Endothelial cell of umbilical vein (primary cell): Measurements from ENCODE around the gene ZNF628. TPM values are rescaled to one million over a fixed set of nuclear protein-coding genes. Genes with fewer than 3 reads are reported as not detected.

Source experiments
- BruUV-seq: library from RNA; stranded (reverse); fragments of 400-500 nt; replicated peaks from 2 replicates; lab custom pipeline; 2021; lab: Mats Ljungman, UMichigan
- CTCF ChIA-PET: fragments of 300-600, 350-600 bp; sonication (Branson Sonifier 250); formaldehyde crosslinking; loops from one replicate; lab custom pipeline; 2021; ENCODE audit warnings: antibody characterized with exemption, inconsistent platforms; lab: Charles Lee
- POLR2A ChIA-PET: fragments of 300-600, 350-600 bp; sonication (Branson Sonifier 250); formaldehyde crosslinking; loops from one replicate; lab custom pipeline; 2021; ENCODE audit warnings: antibody characterized with exemption, inconsistent platforms; lab: Charles Lee
- DNase-seq: peaks from one replicate; pipeline ENCODE4 v3.0.0-alpha.2; 2011; ENCODE audit warnings: low read depth, low spot score
- FAIRE-seq: peaks from 2 replicates; lab custom pipeline; 2011; peaks lifted over from hg19 to GRCh38; lab: Jason Lieb, UNC
- H2AFZ ChIP-seq: 2 replicates; pipeline ENCODE4 v1.6.0; 2012; ENCODE audit warnings: low read depth, low read length, control low read depth, inconsistent platforms
- H3K27ac ChIP-seq: 2 replicates; pipeline ENCODE4 v1.5.1; 2011; ENCODE audit warnings: low read depth, mild to moderate bottlenecking, control low read depth, low read length, moderate library complexity; ENCODE audit not compliant: insufficient read depth
- H3K27me3 ChIP-seq, 2 experiments: 2 replicates each; pipeline versions ENCODE4 v1.6.0 to v1.6.1; 2011; ENCODE audit warnings: low read length in 2 of 2, mixed read lengths in 1 of 2; ENCODE audit not compliant: control insufficient read depth in 2 of 2, insufficient read depth in 2 of 2
- H3K36me3 ChIP-seq, 2 experiments: 2 replicates in 1 of 2; 3 replicates in 1 of 2; pipeline ENCODE4 v1.5.1; 2011; ENCODE audit warnings: low read length in 2 of 2, mild to moderate bottlenecking in 1 of 2, moderate library complexity in 1 of 2; ENCODE audit not compliant: control insufficient read depth in 2 of 2, insufficient read depth in 2 of 2; ENCODE audit errors: extremely low read depth in 1 of 2
- H3K4me1 ChIP-seq: 3 replicates; pipeline ENCODE4 v1.5.1; 2011; ENCODE audit warnings: mild to moderate bottlenecking, low read length; ENCODE audit not compliant: control insufficient read depth, insufficient read depth; ENCODE audit errors: extremely low read depth
- H3K4me2 ChIP-seq: 2 replicates; pipeline ENCODE4 v1.6.1; 2011; ENCODE audit warnings: low read length, control low read depth, mixed read lengths; ENCODE audit not compliant: insufficient read depth
- H3K4me3 ChIP-seq, 3 experiments: fragments of 200-600 bp in 1 of 3; sonication (generic), shearing (Covaris generic) in 1 of 3; replicated peaks in 1 of 3; 2 replicates each; pipeline ENCODE4 v1.5.1; 2011 to 2016; ENCODE audit warnings: control low read depth in 3 of 3, low read length in 3 of 3, mild to moderate bottlenecking in 2 of 3, inconsistent platforms in 1 of 3, low read depth in 1 of 3, moderate library complexity in 1 of 3; ENCODE audit not compliant: insufficient read depth in 1 of 3
- H3K79me2 ChIP-seq: 2 replicates; pipeline ENCODE4 v1.6.0; 2012; ENCODE audit warnings: low read length, inconsistent platforms; ENCODE audit not compliant: control insufficient read depth, insufficient read depth
- H3K9ac ChIP-seq: replicated peaks from 2 replicates; pipeline ENCODE3; 2011; ENCODE audit warnings: low read length, control low read depth; ENCODE audit not compliant: insufficient read depth; ENCODE audit errors: extremely low read depth
- H3K9me1 ChIP-seq: replicated peaks from 3 replicates; pipeline ENCODE4 v1.6.0; 2011; ENCODE audit warnings: mild to moderate bottlenecking, low read length; ENCODE audit not compliant: control insufficient read depth, insufficient read depth; ENCODE audit errors: extremely low read depth
- H3K9me3 ChIP-seq: replicated peaks from 2 replicates; pipeline ENCODE4 v1.5.1; 2012; ENCODE audit warnings: low read length, inconsistent platforms; ENCODE audit not compliant: control insufficient read depth, insufficient read depth
- H4K20me1 ChIP-seq: replicated peaks from 2 replicates; pipeline ENCODE3; 2011; ENCODE audit warnings: mild to moderate bottlenecking, low read length; ENCODE audit not compliant: control insufficient read depth, insufficient read depth; ENCODE audit errors: extremely low read depth
- EZH2 ChIP-seq: IDR thresholded peaks from 2 replicates; pipeline ENCODE4 v1.6.1; 2012; ENCODE audit warnings: borderline replicate concordance, low read depth, mild to moderate bottlenecking, moderate library complexity, low read length, inconsistent platforms; ENCODE audit not compliant: severe bottlenecking
- FOS ChIP-seq: IDR thresholded peaks from 2 replicates; pipeline ENCODE4 v1.6.1; 2011; ENCODE audit warnings: mild to moderate bottlenecking, low read length, moderate library complexity, borderline replicate concordance; ENCODE audit not compliant: insufficient read depth
- GATA2 ChIP-seq: IDR thresholded peaks from 2 replicates; pipeline ENCODE4 v1.7.0; 2011; ENCODE audit warnings: low read depth, mild to moderate bottlenecking, moderate library complexity, mixed read lengths, low read length; ENCODE audit not compliant: insufficient read length, insufficient read depth
- JUN ChIP-seq: IDR thresholded peaks from 2 replicates; pipeline ENCODE4 v1.6.1; 2011; ENCODE audit warnings: borderline replicate concordance, low read depth; ENCODE audit not compliant: insufficient read length, insufficient read depth
- MYC ChIP-seq: IDR thresholded peaks from one replicate; pipeline ENCODE4 v1.6.1; 2011; ENCODE audit warnings: mild to moderate bottlenecking, low read depth, low read length
- POLR2A ChIP-seq: IDR thresholded peaks from 2 replicates; pipeline ENCODE4 v1.6.1; 2012; ENCODE audit warnings: low read depth, mild to moderate bottlenecking, control low read depth, low read length
- POLR2AphosphoS5 ChIP-seq: IDR thresholded peaks from 2 replicates; pipeline ENCODE4 v1.6.1; 2012; ENCODE audit warnings: low read depth, mild to moderate bottlenecking, control low read depth, low read length, moderate library complexity; ENCODE audit not compliant: insufficient read depth
- dilution Hi-C: fragments of 300-500 bp; cut with MboI; formaldehyde crosslinking; loops from one replicate; pipeline ENCODE4 v1.15.0; 2019; ENCODE audit warnings: low sequenced_read_pairs; ENCODE audit not compliant: extremely low pct_ligation_motif_present
- intact Hi-C: fragments of 100-400 bp; cut with micrococcal nuclease; formaldehyde crosslinking; loops from one replicate; pipeline ENCODE4 v1.10.0; 2022
- polyA plus RNA-seq, 4 experiments: library from polyadenylated mRNA; depleted of rRNA in 3 of 4; stranded (reverse) in 3 of 4; unstranded in 1 of 4; fragments of >200 nt; gene quantifications; 2 replicates each; pipeline versions ENCODE4 v1.2.1 to v1.2.3, GENCODE V29; 2011 to 2012; ENCODE audit warnings: missing spikeins in 1 of 4
- total RNA-seq: library from RNA; stranded (reverse); gene quantifications from 2 replicates; pipeline ENCODE4 v1.2.3, GENCODE V29; 2021
- TF ChIP-seq, protein P1 (sequence below): IDR thresholded peaks from 2 replicates; pipeline ENCODE4 v1.6.1; 2011; ENCODE audit not compliant: insufficient read depth, insufficient read length
- TF ChIP-seq, protein P2 (sequence below), 2 donors: IDR thresholded peaks; 1 replicate in 1 of 2; 2 replicates in 1 of 2; pipeline ENCODE4 v1.5.1; 2011; ENCODE audit warnings: low read length in 2 of 2, mild to moderate bottlenecking in 2 of 2, moderate library complexity in 2 of 2, control low read depth in 1 of 2, inconsistent platforms in 1 of 2, low read depth in 1 of 2; ENCODE audit not compliant: insufficient read depth in 1 of 2; ENCODE audit errors: extremely low read depth in 1 of 2

The ZNF628 gene
- total and polyA plus RNA-seq, 2 donors (not counting 3 experiments of a cell fraction or from before 2014, with no cell fraction given), result 2.0 to 10.4 TPM

DNA sequence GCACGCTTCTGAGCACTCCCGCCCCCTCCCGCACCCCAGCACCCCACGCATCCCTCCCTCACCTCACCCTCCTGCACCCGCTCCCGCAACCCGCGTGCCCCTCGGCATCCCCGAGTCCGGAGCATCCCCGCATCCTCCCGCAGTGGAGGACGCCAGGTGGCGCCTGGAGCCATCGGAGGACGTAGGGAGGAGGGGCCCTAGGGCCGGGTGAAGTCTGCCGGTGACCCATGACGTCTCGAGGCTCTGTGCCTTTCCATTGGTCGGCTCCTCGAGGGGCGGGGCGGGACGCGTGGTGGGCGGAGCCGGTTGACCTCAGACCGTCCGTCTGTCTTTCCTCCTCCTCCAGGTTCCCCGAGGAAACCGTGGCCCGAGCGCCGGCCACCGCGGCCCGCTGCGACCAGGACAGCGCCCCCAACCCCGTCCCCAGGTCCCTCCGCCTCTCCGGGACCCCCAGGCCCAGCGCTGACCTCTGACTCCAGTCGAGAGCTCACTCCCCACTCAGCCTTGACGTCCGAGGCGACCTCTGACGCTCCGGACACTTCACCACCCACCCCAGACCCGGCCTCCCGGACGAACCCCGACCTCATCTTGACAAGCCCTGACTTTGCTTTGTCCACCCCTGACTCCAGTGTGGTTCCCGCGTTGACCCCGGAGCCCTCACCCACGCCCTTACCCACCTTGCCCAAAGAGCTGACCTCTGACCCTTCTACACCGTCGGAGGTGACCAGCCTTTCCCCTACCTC, 40.6 kb downstream of the ZNF628 start:
- H3K9ac ChIP-seq, result peak overlapping the region; percentile 4
- no peaks in the 10 kb centered on the region for H3K9me3 ChIP-seq
- DNase-seq (peak; percentile 89), FAIRE-seq (peak; percentile 98)
- no peaks in the 10 kb centered on the region for H3K36me3 ChIP-seq
- intact Hi-C loops (loop anchor here (1.0 to 2.0 kb wide), 6 partner anchors 20 to 115 kb away; partner anchors contain the start of genes FIZ1, SBK2 and ZNF579), dilution Hi-C loops (loop anchor here (10.0 kb wide), 1 partner anchor 88 kb away; the partner anchor contains the start of genes ZNF524 and ZNF865)
- H3K9me1 ChIP-seq, result no peaks in the 10 kb centered on the region
- H3K4me1 ChIP-seq, result no peaks in the 10 kb centered on the region
- H3K4me2 ChIP-seq, result peak overlapping the region; percentile 37
- no TSS peak for BruUV-seq
- no peaks in the 10 kb centered on the region for H4K20me1 ChIP-seq
- no peaks in the 10 kb centered on the region for H3K79me2 ChIP-seq
- H3K4me3 ChIP-seq, result peak overlapping the region in 2 of 3 experiments; percentile 15 to 40
- H3K27ac ChIP-seq, result no peak overlapping the region
- ChIA-PET POLR2A (interaction anchor here (0.8 kb wide), 1 partner anchor 82 kb away, joined by 3 read pairs; the partner anchor contains the start of gene FIZ1), CTCF (interaction anchor here (0.7 to 2.0 kb wide), 10 partner anchors 9 to 114 kb away, joined by 3 to 40 read pairs (median 5); partner anchors contain the start of genes FIZ1, ZNF524 and ZNF865)
- peak overlapping the region; percentile 86 for H2AFZ ChIP-seq
- TF ChIP-seq JUN, result no peak
- TF ChIP-seq, protein P1, sequence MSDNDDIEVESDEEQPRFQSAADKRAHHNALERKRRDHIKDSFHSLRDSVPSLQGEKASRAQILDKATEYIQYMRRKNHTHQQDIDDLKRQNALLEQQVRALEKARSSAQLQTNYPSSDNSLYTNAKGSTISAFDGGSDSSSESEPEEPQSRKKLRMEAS, result no peak
- no peak for TF ChIP-seq MYC
- TF ChIP-seq FOS, result no peak
- TF ChIP-seq POLR2AphosphoS5, result peak; percentile 48
- no peak for TF ChIP-seq EZH2
- no peak for TF ChIP-seq GATA2
- TF ChIP-seq, protein P2, sequence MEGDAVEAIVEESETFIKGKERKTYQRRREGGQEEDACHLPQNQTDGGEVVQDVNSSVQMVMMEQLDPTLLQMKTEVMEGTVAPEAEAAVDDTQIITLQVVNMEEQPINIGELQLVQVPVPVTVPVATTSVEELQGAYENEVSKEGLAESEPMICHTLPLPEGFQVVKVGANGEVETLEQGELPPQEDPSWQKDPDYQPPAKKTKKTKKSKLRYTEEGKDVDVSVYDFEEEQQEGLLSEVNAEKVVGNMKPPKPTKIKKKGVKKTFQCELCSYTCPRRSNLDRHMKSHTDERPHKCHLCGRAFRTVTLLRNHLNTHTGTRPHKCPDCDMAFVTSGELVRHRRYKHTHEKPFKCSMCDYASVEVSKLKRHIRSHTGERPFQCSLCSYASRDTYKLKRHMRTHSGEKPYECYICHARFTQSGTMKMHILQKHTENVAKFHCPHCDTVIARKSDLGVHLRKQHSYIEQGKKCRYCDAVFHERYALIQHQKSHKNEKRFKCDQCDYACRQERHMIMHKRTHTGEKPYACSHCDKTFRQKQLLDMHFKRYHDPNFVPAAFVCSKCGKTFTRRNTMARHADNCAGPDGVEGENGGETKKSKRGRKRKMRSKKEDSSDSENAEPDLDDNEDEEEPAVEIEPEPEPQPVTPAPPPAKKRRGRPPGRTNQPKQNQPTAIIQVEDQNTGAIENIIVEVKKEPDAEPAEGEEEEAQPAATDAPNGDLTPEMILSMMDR (IDR thresholded peaks at IDR 0.05; ENCODE audit: extremely low read depth in 1 of 2, insufficient read depth in 1 of 2, low read depth in 1 of 2, low read length in 2 of 2), result peak; percentile 76 to 95
- peak; percentile 17 for TF ChIP-seq POLR2A
- H3K27me3 ChIP-seq, result no peaks in the 10 kb centered on the region
